GM06990 (cell line): Measurements from ENCODE around the gene THOC6.

Experiments
- DNase-seq: peaks from one replicate; pipeline ENCODE4 v3.0.0-alpha.2; 2011; ENCODE audit not compliant: insufficient read length; ENCODE audit errors: extremely low read depth
- H3K27me3 ChIP-seq: replicated peaks from 2 replicates; pipeline ENCODE4 v1.6.0; 2011; ENCODE audit warnings: low read length; ENCODE audit not compliant: control insufficient read depth, insufficient read depth
- H3K36me3 ChIP-seq: 2 replicates; pipeline ENCODE4 v1.5.1; 2011; ENCODE audit warnings: low read length; ENCODE audit not compliant: control insufficient read depth, insufficient read depth
- H3K4me3 ChIP-seq: replicated peaks from 2 replicates; pipeline ENCODE4 v1.5.1; 2011; ENCODE audit warnings: low read depth, mild to moderate bottlenecking, control low read depth, low read length
- CTCF ChIP-seq: IDR thresholded peaks from 2 replicates; pipeline ENCODE4 v1.5.1; 2011; ENCODE audit warnings: low read length, control low read depth, mild to moderate bottlenecking, inconsistent platforms; ENCODE audit not compliant: insufficient read depth, poor library complexity, severe bottlenecking

Gene THOC6

GRCh38 chr16:3059041-3059722 is 35.3 kb downstream of the THOC6 start:
- peak; percentile 38 for TF ChIP-seq CTCF
- Histone ChIP-seq H3K27me3 (no peaks in the 10 kb centered on the region), H3K36me3 (no peaks in the 10 kb centered on the region; the same call in 1 of the 2 replicates), H3K4me3 (peak overlapping the region; percentile 98)
- peak; percentile 88 for DNase-seq

- no peak for TF ChIP-seq CTCF
- no peaks in the 10 kb centered on the region; the same call in 1 of the 2 replicates for H3K36me3 ChIP-seq
- peak overlapping the region; percentile 98 for H3K4me3 ChIP-seq
- no peak for DNase-seq
- H3K27me3 ChIP-seq: no peaks in the 10 kb centered on the region
Measured at GRCh38 chr16:3059723-3060242, 35.9 kb downstream of the THOC6 start.

- no peak overlapping the region for H3K4me3 ChIP-seq
- no peak for DNase-seq
- no peak for TF ChIP-seq CTCF
- no peaks in the 10 kb centered on the region for H3K27me3 ChIP-seq
- no peaks in the 10 kb centered on the region; the same call in 1 of the 2 replicates for H3K36me3 ChIP-seq
Measured at GRCh38 chr16:3060339-3061127, 36.7 kb downstream of the THOC6 start.

- Histone ChIP-seq H3K4me3 (no peak overlapping the region), H3K36me3 (no peaks in the 10 kb centered on the region), H3K27me3 (no peaks in the 10 kb centered on the region)
- no peak for DNase-seq
- TF ChIP-seq CTCF: no peak
Measured at GRCh38 chr16:3062553-3062952, 38.7 kb downstream of the THOC6 start.

GRCh38 chr16:3063625-3064386 is 40.0 kb downstream of the THOC6 start:
- H3K36me3 ChIP-seq: peaks cover 3% of the 10 kb centered on the region
- no peak for DNase-seq
- no peak overlapping the region for H3K4me3 ChIP-seq
- TF ChIP-seq CTCF: no peak
- H3K27me3 ChIP-seq: no peaks in the 10 kb centered on the region
